Measurements from ENCODE around the gene ATXN1.

- TF ChIP-seq, protein P1, sequence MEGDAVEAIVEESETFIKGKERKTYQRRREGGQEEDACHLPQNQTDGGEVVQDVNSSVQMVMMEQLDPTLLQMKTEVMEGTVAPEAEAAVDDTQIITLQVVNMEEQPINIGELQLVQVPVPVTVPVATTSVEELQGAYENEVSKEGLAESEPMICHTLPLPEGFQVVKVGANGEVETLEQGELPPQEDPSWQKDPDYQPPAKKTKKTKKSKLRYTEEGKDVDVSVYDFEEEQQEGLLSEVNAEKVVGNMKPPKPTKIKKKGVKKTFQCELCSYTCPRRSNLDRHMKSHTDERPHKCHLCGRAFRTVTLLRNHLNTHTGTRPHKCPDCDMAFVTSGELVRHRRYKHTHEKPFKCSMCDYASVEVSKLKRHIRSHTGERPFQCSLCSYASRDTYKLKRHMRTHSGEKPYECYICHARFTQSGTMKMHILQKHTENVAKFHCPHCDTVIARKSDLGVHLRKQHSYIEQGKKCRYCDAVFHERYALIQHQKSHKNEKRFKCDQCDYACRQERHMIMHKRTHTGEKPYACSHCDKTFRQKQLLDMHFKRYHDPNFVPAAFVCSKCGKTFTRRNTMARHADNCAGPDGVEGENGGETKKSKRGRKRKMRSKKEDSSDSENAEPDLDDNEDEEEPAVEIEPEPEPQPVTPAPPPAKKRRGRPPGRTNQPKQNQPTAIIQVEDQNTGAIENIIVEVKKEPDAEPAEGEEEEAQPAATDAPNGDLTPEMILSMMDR (IDR thresholded peaks at IDR 0.05; ENCODE audit: low read depth, low read length) = no peak
- no peak for TF ChIP-seq EZH2phosphoT487 (IDR thresholded peaks at IDR 0.05; ENCODE audit: low read depth)
Measured at GRCh38 chr6:16432075-16433032, 328.9 kb downstream of the ATXN1 start.
